SK-N-MC (cell line): ENCODE measurements around the gene TMEM154.

ENCODE experiments used
- DNase-seq: peaks from one replicate; pipeline ENCODE4 v3.0.0-alpha.2; 2011; ENCODE audit warnings: low read depth, low spot score
- H3K27ac ChIP-seq: fragments of 200-600 bp; sonication (generic); 2 replicates; pipeline ENCODE4 v1.5.1; 2016; ENCODE audit warnings: mixed run types
- H3K36me3 ChIP-seq: fragments of 200-600 bp; sonication (generic); 2 replicates; pipeline ENCODE4 v1.6.1; 2017; ENCODE audit warnings: antibody characterized with exemption, low read length, mixed read lengths; ENCODE audit not compliant: insufficient read depth
- H3K4me3 ChIP-seq: fragments of 200-600 bp; sonication (generic); 2 replicates; pipeline ENCODE4 v1.5.1; 2016
- H3K9ac ChIP-seq: fragments of 200-600 bp; sonication (generic); 2 replicates; pipeline ENCODE4 v1.8.0; 2017; ENCODE audit warnings: mixed run types, mixed read lengths; ENCODE audit not compliant: insufficient read length
- H3K9me3 ChIP-seq: fragments of 200-600 bp; sonication (generic); 2 replicates; pipeline ENCODE4 v1.6.1; 2017; ENCODE audit warnings: low read depth, mild to moderate bottlenecking, antibody characterized with exemption, low read length, moderate library complexity, mixed read lengths
- EZH2 ChIP-seq: fragments of 200-600 bp; sonication (generic); IDR thresholded peaks from one replicate; pipeline ENCODE4 v1.6.1; 2017; ENCODE audit warnings: antibody characterized with exemption
- FOXP2 ChIP-seq: optimal IDR thresholded peaks from 2 replicates; pipeline ENCODE3; 2011; ENCODE audit warnings: mild to moderate bottlenecking, moderate library complexity; ENCODE audit not compliant: insufficient read depth; ENCODE audit errors: extremely low read length, control extremely low read depth
- POLR2AphosphoS5 ChIP-seq: IDR thresholded peaks from 2 replicates; pipeline ENCODE4 v1.6.1; 2012; ENCODE audit warnings: mild to moderate bottlenecking, low read depth, low read length, borderline replicate concordance

TMEM154 gene

DNA sequence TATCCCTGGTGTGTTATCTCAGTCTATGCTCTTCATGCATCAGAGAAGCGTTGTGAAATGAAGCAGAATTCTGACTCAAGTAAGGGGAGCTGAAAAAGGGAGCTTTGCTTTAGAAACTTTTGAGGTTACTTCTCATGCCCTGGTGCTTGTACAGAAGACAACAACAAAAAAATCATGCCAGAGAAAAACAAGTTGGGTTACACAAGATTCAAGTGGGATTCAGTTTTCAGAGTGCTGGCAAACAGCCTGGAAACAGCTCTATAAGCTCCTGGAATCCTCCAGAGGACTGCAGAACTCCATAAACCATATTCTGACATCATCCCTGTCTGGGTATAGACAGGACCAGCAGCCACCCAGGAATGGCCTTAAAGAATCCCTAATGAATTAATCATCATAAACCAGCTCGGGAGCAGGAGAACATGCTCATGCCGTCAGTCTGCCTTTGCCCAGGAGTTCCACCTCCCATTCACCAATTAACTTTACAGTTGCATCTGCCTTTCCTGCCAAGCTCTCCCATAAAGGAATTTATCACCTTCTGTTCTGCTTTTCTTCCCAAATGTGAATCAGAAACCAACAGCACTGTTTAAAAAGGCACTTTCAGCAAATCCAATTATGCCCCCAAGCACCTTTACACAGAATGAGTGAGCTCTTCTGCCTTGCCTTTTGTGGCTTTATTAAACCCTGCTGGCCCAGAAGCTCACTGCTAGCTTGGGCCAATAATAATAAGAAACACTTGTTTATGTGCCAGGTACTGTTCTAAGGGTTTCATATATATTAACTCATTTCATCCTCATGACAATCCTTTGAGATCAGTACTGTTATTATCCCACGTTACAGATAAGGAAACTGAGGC is 89.4 kb downstream of the TMEM154 start:
- Histone ChIP-seq H3K4me3 (peak overlapping the region; percentile 26), H3K27ac (peak overlapping the region; percentile 93), H3K9me3 (no peaks in the 10 kb centered on the region), H3K36me3 (no peaks in the 10 kb centered on the region), H3K9ac (peak overlapping the region; percentile 48)
- TF ChIP-seq EZH2 (no peak), FOXP2 (peak; percentile 66), POLR2AphosphoS5 (no peak)
- peak; percentile 91 for DNase-seq

- no peak overlapping the region for H3K27ac ChIP-seq
- no peaks in the 10 kb centered on the region for H3K9me3 ChIP-seq
- no peak overlapping the region for H3K4me3 ChIP-seq
- TF ChIP-seq FOXP2 (no peak), EZH2 (no peak), POLR2AphosphoS5 (no peak)
- H3K9ac ChIP-seq = no peak overlapping the region
- no peak for DNase-seq
- H3K36me3 ChIP-seq = no peaks in the 10 kb centered on the region
These were observed 90.9 kb downstream of the TMEM154 start for GRCh38 chr4:152588869-152589268.

DNA sequence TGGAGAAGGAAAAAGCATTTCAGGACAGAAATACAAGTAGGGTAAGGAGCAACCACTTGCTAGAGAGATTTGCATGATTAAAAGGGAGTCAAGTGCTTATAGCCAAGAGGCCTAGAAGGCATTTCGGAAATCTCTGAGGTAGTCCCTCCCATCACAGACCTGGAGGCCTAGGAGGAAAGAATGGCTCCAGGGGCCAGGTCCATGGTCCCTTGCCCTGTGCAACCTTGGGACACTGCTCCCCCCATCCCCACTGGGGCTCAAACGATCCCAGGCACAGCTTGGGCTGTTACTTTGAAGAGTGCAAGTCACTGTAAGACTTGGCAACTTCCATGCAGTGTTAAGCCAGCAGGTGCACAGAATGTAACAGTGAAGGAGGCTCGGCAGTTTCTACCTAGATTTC is 92.7 kb downstream of the TMEM154 start:
- Histone ChIP-seq H3K9ac (no peak overlapping the region), H3K9me3 (no peaks in the 10 kb centered on the region), H3K27ac (no peak overlapping the region), H3K4me3 (no peak overlapping the region), H3K36me3 (no peaks in the 10 kb centered on the region)
- DNase-seq = no peak
- TF ChIP-seq POLR2AphosphoS5 (no peak), EZH2 (no peak), FOXP2 (no peak)

- no peak overlapping the region for H3K27ac ChIP-seq
- H3K9ac ChIP-seq = no peak overlapping the region
- H3K36me3 ChIP-seq = no peaks in the 10 kb centered on the region
- no peak for DNase-seq
- H3K4me3 ChIP-seq = no peak overlapping the region
- no peak for TF ChIP-seq EZH2
- TF ChIP-seq FOXP2 = no peak
- no peak for TF ChIP-seq POLR2AphosphoS5
- H3K9me3 ChIP-seq = no peaks in the 10 kb centered on the region
These were observed 93.1 kb downstream of the TMEM154 start for GRCh38 chr4:152586668-152587067.

DNA sequence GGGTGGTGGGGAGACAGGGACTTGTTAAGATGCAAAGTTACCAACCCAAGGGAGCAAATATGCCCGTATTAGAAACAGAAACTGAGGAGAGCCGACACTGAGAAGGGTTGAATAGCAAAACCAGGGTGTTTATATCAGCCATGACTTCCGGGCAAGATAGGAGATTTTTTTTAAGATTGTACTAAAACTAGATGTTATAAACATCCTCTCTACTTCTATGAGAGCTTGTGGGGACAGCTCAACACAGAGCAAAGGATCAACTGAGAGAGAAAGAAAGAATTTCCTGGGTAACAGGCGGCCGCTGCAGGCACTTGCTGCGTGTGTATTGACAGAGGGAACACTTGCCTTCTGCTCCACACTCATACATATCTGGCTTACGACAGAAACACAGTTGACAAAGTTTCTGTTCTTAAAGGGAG is 94.8 kb downstream of the TMEM154 start:
- H3K36me3 ChIP-seq = no peaks in the 10 kb centered on the region
- no peak overlapping the region for H3K27ac ChIP-seq
- TF ChIP-seq FOXP2 = no peak
- no peak for TF ChIP-seq EZH2
- TF ChIP-seq POLR2AphosphoS5 = no peak
- no peak for DNase-seq
- no peaks in the 10 kb centered on the region for H3K9me3 ChIP-seq
- H3K9ac ChIP-seq = no peak overlapping the region
- no peak overlapping the region for H3K4me3 ChIP-seq

GRCh38 chr4:152581536-152582160 is 98.1 kb downstream of the TMEM154 start:
- Histone ChIP-seq H3K36me3 (no peaks in the 10 kb centered on the region), H3K4me3 (no peak overlapping the region), H3K9ac (no peak overlapping the region), H3K27ac (no peak overlapping the region), H3K9me3 (no peaks in the 10 kb centered on the region)
- no peak for TF ChIP-seq POLR2AphosphoS5
- DNase-seq = no peak

- DNase-seq = no peak
These were observed 99.9 kb downstream of the TMEM154 start for GRCh38 chr4:152579916-152580315.

GRCh38 chr4:152579107-152579764 is 100.6 kb downstream of the TMEM154 start:
- H3K27ac ChIP-seq = no peak overlapping the region
- H3K4me3 ChIP-seq = no peak overlapping the region
- TF ChIP-seq EZH2 = no peak
- TF ChIP-seq FOXP2 = no peak
- no peak for TF ChIP-seq POLR2AphosphoS5
- H3K36me3 ChIP-seq = no peaks in the 10 kb centered on the region
- DNase-seq = no peak
- H3K9ac ChIP-seq = no peak overlapping the region
- H3K9me3 ChIP-seq = no peaks in the 10 kb centered on the region

More at GRCh38 chr4:152579916-152580315, 99.9 kb downstream of the TMEM154 start:
- Histone ChIP-seq H3K36me3 (no peaks in the 10 kb centered on the region), H3K27ac (no peak overlapping the region), H3K9me3 (no peaks in the 10 kb centered on the region), H3K9ac (no peak overlapping the region), H3K4me3 (no peak overlapping the region)
- TF ChIP-seq EZH2 = no peak
- no peak for TF ChIP-seq FOXP2
- TF ChIP-seq POLR2AphosphoS5 = no peak
